PC-3 (cell line): ENCODE results near the gene ATOSA.

Experiments
- CTCF ChIP-seq: fragments of 300-600 bp; sonication (generic); conservative IDR thresholded peaks from 2 replicates; pipeline ENCODE4 v1.5.1; 2017; ENCODE audit warnings: antibody characterized with exemption, low read depth, mild to moderate bottlenecking, low read length
- EZH2 ChIP-seq: fragments of 300-600 bp; sonication (generic); IDR thresholded peaks from one replicate; pipeline ENCODE4 v1.6.1; 2017; ENCODE audit warnings: antibody characterized with exemption, mild to moderate bottlenecking, low read length; ENCODE audit not compliant: unreplicated experiment
- EZH2phosphoT487 ChIP-seq: fragments of 300-600 bp; sonication (generic); IDR thresholded peaks from 2 replicates; pipeline ENCODE4 v1.6.1; 2018; ENCODE audit warnings: mild to moderate bottlenecking, antibody characterized with exemption, low read length, borderline replicate concordance

GRCh38 chr15:52656412-52656811 is 22.8 kb downstream of the ATOSA start:
- TF ChIP-seq CTCF (no peak), EZH2 (no peak), EZH2phosphoT487 (no peak)
